HG03432 (cell line): Measurements from ENCODE around the gene METRN.
"Not testable (repeated sequence)": the region's sequence is repeated elsewhere in the genome, so short reads cannot be mapped to it uniquely, and the experiment has no call there.

Experiments
- ATAC-seq: cut with Tn5 transposase; IDR thresholded peaks from one replicate; pipeline ENCODE4 v1.9.1; 2021; ENCODE audit warnings: mild to moderate bottlenecking, moderate library complexity; ENCODE audit not compliant: unreplicated experiment

The METRN gene

GRCh38 chr16:754121-754607 is 39.2 kb downstream of the METRN start:
- ATAC-seq, result not testable (repeated sequence)

GRCh38 chr16:754656-755055 is 39.7 kb downstream of the METRN start:
- no peak for ATAC-seq

- no peak for ATAC-seq
Observed at GRCh38 chr16:756428-756827, 41.5 kb downstream of the METRN start.

- ATAC-seq, result no peak
Observed at GRCh38 chr16:759110-759910, 44.4 kb downstream of the METRN start.

GRCh38 chr16:760065-760464 is 45.1 kb downstream of the METRN start:
- ATAC-seq, result no peak

GRCh38 chr16:760545-761343 is 45.8 kb downstream of the METRN start, which contains the start of gene MSLN:
Gene MSLN (plus strand): TSS chr16:760734. CDS start chr16:762681, 1,947 bp downstream.
- ATAC-seq, result no peak

GRCh38 chr16:761625-762513 is 47.0 kb downstream of the METRN start:
- no peak for ATAC-seq

GRCh38 chr16:762595-763268 is 47.8 kb downstream of the METRN start:
- ATAC-seq, result no peak

GRCh38 chr16:763369-764183 is 48.7 kb downstream of the METRN start:
- ATAC-seq, result no peak

GRCh38 chr16:764184-764750 is 49.3 kb downstream of the METRN start:
- ATAC-seq, result no peak

GRCh38 chr16:764848-765487 is 50.0 kb downstream of the METRN start:
- ATAC-seq, result no peak

GRCh38 chr16:765488-765865 is 50.6 kb downstream of the METRN start:
- no peak for ATAC-seq

GRCh38 chr16:766008-766819 is 51.3 kb downstream of the METRN start:
- no peak for ATAC-seq

- no peak for ATAC-seq
Observed at GRCh38 chr16:766820-767640, 52.1 kb downstream of the METRN start.

GRCh38 chr16:767743-768235 is 52.9 kb downstream of the METRN start:
- ATAC-seq, result no peak

GRCh38 chr16:768428-768827 is 53.5 kb downstream of the METRN start:
- no peak for ATAC-seq
